ENCODE results near the gene ABRAXAS1. TPM values are rescaled to one million over a fixed set of nuclear protein-coding genes. Genes with fewer than 3 reads are reported as not detected.

ABRAXAS1 gene
- total and polyA plus RNA-seq, 2 of the 4 experiments (the other 2 are of a cell fraction): 4.1 to 8.4 TPM

GRCh38 chr4:83473966-83474365 is 10.9 kb downstream of the ABRAXAS1 start:
- Histone ChIP-seq H4K20me1 (ENCODE audit: insufficient read depth, low read length) (no peaks in the 10 kb centered on the region), H2AK5ac (ENCODE audit: low read depth, low read length) (no peak overlapping the region), H3K14ac (replicated peaks; ENCODE audit: low read depth, low read length) (no peak overlapping the region), H3K56ac (ENCODE audit: extremely low read depth, insufficient read depth, low read length) (no peak overlapping the region), H3K4me1 (ENCODE audit: control insufficient read depth, insufficient read depth, low read length) (no peaks in the 10 kb centered on the region), H2BK15ac (ENCODE audit: low read depth, low read length) (no peak overlapping the region), H3K4me2 (ENCODE audit: low read depth, low read length) (no peak overlapping the region), H3K9me3 (ENCODE audit: control insufficient read depth, insufficient read depth, low read length) (no peaks in the 10 kb centered on the region), H3K23ac (ENCODE audit: low read depth, low read length) (no peak overlapping the region), H4K5ac (ENCODE audit: low read depth, low read length) (no peak overlapping the region), H3K9ac (ENCODE audit: low read depth, low read length) (no peak overlapping the region), H3K4ac (ENCODE audit: low read depth, low read length) (no peak overlapping the region), H2AK9ac (replicated peaks; ENCODE audit: low read depth, low read length, poor library complexity) (no peak overlapping the region), H3K36me3 (ENCODE audit: control insufficient read depth, insufficient read depth, low read length) (peaks cover 11% of the 10 kb centered on the region), H3K27me3 (ENCODE audit: control insufficient read depth, insufficient read depth, low read length) (no peaks in the 10 kb centered on the region), H2BK120ac (ENCODE audit: low read depth, low read length) (no peak overlapping the region), H2AFZ (replicated peaks; ENCODE audit: low read length, poor library complexity) (no peak overlapping the region), H3K4me3 (ENCODE audit: insufficient read depth, low read depth, low read length) (no peak overlapping the region), H4K8ac (ENCODE audit: low read depth in 2 of 2, low read length in 2 of 2) (no peak overlapping the region), H2BK20ac (ENCODE audit: low read depth, low read length) (no peak overlapping the region), H3K9me1 (ENCODE audit: insufficient read depth, low read length) (no peaks in the 10 kb centered on the region), H3K18ac (ENCODE audit: low read depth, low read length) (no peak overlapping the region), H4K91ac (ENCODE audit: insufficient read depth, low read depth, low read length) (no peak overlapping the region), H2BK5ac (ENCODE audit: low read depth, low read length, poor library complexity, severe bottlenecking) (no peak overlapping the region), H3K79me1 (ENCODE audit: low read depth in 1 of 2, low read length in 2 of 2) (no peaks in the 10 kb centered on the region; a peak in 1 of 4 replicates), H3K27ac (ENCODE audit: insufficient read depth, low read length) (no peak overlapping the region)
- POLR2A ChIA-PET (ENCODE audit: unreplicated experiment): no interaction called here
- CTCF ChIA-PET: no interaction called here
- BruUV-seq (replicated peaks): no TSS peak
- intact Hi-C loops (cut with micrococcal nuclease) (no loop called here), dilution Hi-C loops (cut with HindIII; ENCODE audit: low sequenced_read_pairs, unreplicated experiment) (no loop called here), in situ Hi-C loops (cut with MboI; ENCODE audit: low sequenced_read_pairs) (no loop called here)
- WGBS, 2 experiments (ENCODE audit: extremely low coverage in 2 of 2, insufficient read length in 1 of 2): 100% methylated on average over 1 of the region's 2 CpGs; no CpG with 5 or more reads in 1 of the 2 experiments
- TF ChIP-seq MAZ (IDR thresholded peaks at IDR 0.05; ENCODE audit: borderline replicate concordance, low read depth, low read length) (no peak), CEBPB (IDR thresholded peaks at IDR 0.05; ENCODE audit: low read depth, low read length) (no peak), MXI1 (IDR thresholded peaks at IDR 0.05; ENCODE audit: borderline replicate concordance, low read depth, low read length) (no peak), CHD1 (IDR thresholded peaks at IDR 0.05; ENCODE audit: low read depth, low read length) (no peak), SMC3 (IDR thresholded peaks at IDR 0.05; ENCODE audit: low read depth, low read length) (no peak), MAFK (IDR thresholded peaks at IDR 0.05; ENCODE audit: low read depth, low read length) (no peak), NFE2L2 (IDR thresholded peaks at IDR 0.05; ENCODE audit: low read depth, low read length) (no peak)
- DNase-seq: no peak
- no peak for ATAC-seq (ENCODE audit: low read depth)
